OCI-LY3 (cell line): ENCODE measurements around the gene CENPM.

Experiments used
- H2AFZ ChIP-seq: fragments of 200-600, 300-600 bp; shearing (Covaris generic); 2 replicates; pipeline ENCODE4 v1.6.0; 2014; ENCODE audit warnings: antibody characterized with exemption, low read depth, low read length
- H3K27ac ChIP-seq: fragments of 200-600, 300-600 bp; sonication (generic); 2 replicates; pipeline ENCODE4 v1.5.1; 2014; ENCODE audit warnings: mild to moderate bottlenecking, low read length, moderate library complexity, mixed read lengths
- H3K27me3 ChIP-seq: fragments of 200-600, 300-600 bp; sonication (generic); 2 replicates; pipeline ENCODE4 v1.6.1; 2014; ENCODE audit warnings: low read depth, low read length, mixed read lengths
- H3K36me3 ChIP-seq: fragments of 200-600, 300-600 bp; sonication (generic); replicated peaks from 2 replicates; pipeline ENCODE3; 2014; ENCODE audit warnings: low read depth, low read length, mixed read lengths
- H3K4me1 ChIP-seq: fragments of 300-600, 200-600 bp; sonication (generic); 2 replicates; pipeline ENCODE4 v1.6.1; 2014; ENCODE audit warnings: low read length, mixed read lengths
- H3K4me2 ChIP-seq: fragments of 200-600, 300-600 bp; sonication (generic); 2 replicates; pipeline ENCODE4 v1.6.1; 2014; ENCODE audit warnings: low read length, mixed read lengths
- H3K4me3 ChIP-seq: fragments of 300-600, 200-600 bp; sonication (generic); 2 replicates; pipeline ENCODE4 v1.5.1; 2014; ENCODE audit warnings: antibody characterized with exemption, mild to moderate bottlenecking, low read length, moderate library complexity
- H3K79me2 ChIP-seq: fragments of 300-600, 200-600 bp; shearing (Covaris generic); 2 replicates; pipeline ENCODE4 v1.6.1; 2014; ENCODE audit warnings: mild to moderate bottlenecking, low read length, mixed read lengths
- H3K9ac ChIP-seq: fragments of 300-600, 200-600 bp; shearing (Covaris generic); 2 replicates; pipeline ENCODE4 v1.6.0; 2014; ENCODE audit warnings: mild to moderate bottlenecking, low read length, moderate library complexity
- H3K9me3 ChIP-seq: fragments of 200-600, 300-600 bp; shearing (Covaris generic); 2 replicates; pipeline ENCODE4 v1.6.1; 2014; ENCODE audit warnings: low read length, mixed read lengths; ENCODE audit not compliant: insufficient read depth
- H4K20me1 ChIP-seq: fragments of 200-600, 300-600 bp; sonication (generic); 2 replicates; pipeline ENCODE4 v1.6.1; 2016; ENCODE audit warnings: low read length, mixed read lengths; ENCODE audit not compliant: insufficient read depth
- EZH2phosphoT487 ChIP-seq: fragments of 200-600 bp; shearing (Covaris generic); IDR thresholded peaks from 2 replicates; pipeline ENCODE4 v1.6.1; 2018; ENCODE audit warnings: antibody characterized with exemption, mixed run types, low read depth
- TF ChIP-seq, protein P1 (sequence below): fragments of 200-600, 300-600 bp; sonication (generic); IDR thresholded peaks from 2 replicates; pipeline ENCODE4 v1.5.1; 2014; ENCODE audit warnings: antibody characterized with exemption, low read length, low read depth

CENPM gene

DNA sequence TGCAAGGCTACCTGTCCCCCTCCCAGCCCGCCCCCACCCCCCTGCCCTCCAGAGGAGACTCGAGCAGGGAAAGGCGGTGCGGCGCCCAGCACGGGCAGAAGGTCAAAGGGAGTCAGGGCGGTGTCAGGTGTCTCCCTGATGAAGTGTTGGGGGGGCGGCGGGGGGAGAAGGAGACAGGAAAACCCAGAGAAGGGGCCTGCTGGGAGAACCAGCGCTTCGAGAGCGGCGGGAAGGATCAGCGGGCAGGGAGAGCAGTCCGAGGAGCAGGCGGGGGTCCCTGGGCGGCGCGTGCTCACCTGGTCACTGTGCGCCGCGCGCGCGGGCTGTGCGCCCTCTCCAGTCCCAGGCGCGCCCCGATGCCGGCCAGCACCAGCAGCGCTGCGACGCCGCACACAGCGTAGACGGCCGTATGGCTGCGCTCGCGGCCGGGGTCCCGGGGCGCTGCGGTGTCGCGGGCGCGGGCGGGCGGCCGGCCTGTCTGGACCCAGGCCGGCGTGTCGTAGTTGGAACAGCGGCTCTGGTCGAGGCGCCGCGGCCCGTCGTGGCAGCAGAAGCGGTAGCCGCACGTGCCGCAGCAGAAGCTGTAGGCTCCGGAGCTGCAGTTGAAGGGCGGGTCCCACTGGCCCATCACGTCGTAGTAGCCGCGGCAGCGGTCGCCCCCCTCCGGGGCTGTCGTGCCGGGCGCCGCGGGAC, 33.0 kb downstream of the CENPM start:
- no peak overlapping the region for H3K9ac ChIP-seq
- peaks cover 15% of the 10 kb centered on the region; the same call in 1 of the 2 replicates for H3K27me3 ChIP-seq
- no peak overlapping the region for H3K4me3 ChIP-seq
- no peak overlapping the region for H3K27ac ChIP-seq
- no peak overlapping the region for H2AFZ ChIP-seq
- no peaks in the 10 kb centered on the region for H3K79me2 ChIP-seq
- no peak overlapping the region for H3K4me2 ChIP-seq
- H3K4me1 ChIP-seq: peaks cover 23% of the 10 kb centered on the region
- no peaks in the 10 kb centered on the region for H3K36me3 ChIP-seq
- H4K20me1 ChIP-seq: no peaks in the 10 kb centered on the region
- TF ChIP-seq EZH2phosphoT487: no peak
- TF ChIP-seq, protein P1, sequence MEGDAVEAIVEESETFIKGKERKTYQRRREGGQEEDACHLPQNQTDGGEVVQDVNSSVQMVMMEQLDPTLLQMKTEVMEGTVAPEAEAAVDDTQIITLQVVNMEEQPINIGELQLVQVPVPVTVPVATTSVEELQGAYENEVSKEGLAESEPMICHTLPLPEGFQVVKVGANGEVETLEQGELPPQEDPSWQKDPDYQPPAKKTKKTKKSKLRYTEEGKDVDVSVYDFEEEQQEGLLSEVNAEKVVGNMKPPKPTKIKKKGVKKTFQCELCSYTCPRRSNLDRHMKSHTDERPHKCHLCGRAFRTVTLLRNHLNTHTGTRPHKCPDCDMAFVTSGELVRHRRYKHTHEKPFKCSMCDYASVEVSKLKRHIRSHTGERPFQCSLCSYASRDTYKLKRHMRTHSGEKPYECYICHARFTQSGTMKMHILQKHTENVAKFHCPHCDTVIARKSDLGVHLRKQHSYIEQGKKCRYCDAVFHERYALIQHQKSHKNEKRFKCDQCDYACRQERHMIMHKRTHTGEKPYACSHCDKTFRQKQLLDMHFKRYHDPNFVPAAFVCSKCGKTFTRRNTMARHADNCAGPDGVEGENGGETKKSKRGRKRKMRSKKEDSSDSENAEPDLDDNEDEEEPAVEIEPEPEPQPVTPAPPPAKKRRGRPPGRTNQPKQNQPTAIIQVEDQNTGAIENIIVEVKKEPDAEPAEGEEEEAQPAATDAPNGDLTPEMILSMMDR: no peak
- no peaks in the 10 kb centered on the region for H3K9me3 ChIP-seq

DNA sequence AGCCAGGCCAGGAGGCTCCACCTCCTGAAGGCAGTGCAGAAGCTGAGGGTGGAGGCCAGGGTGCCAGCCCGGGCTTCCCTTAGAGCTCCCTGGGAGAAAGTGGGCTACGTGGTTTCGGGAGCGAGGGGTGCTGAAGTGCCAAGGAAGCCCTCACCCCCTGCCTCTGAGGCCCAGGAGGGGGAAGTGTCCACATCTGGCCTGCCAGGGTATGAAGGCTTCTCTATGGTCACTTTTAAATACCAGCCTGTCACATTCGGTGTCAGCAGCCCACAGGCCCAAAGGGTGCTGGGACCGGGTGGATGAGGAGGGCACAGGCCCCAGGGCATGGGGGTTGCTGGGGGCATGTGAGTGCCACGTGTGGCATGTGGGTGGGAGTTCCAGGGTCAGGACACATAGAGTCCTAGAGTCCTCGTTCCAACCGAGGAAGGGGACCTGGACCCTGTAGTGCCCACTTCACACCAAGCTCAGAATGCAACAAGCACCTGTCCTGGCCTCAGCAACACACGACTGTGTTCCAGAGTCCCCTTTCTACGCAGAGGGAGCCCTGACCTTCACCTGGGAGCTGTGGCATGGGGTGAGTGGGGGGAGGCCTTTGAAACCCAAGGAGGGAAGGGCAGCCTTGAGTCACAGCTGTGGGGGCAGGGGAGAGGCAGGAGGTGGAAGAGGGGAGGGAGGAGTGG, 33.8 kb downstream of the CENPM start:
- Histone ChIP-seq H3K27ac (no peak overlapping the region), H3K9ac (no peak overlapping the region), H3K9me3 (no peaks in the 10 kb centered on the region), H3K27me3 (peaks cover 15% of the 10 kb centered on the region; the same call in 1 of the 2 replicates), H4K20me1 (no peaks in the 10 kb centered on the region), H3K79me2 (no peaks in the 10 kb centered on the region), H3K4me2 (no peak overlapping the region), H2AFZ (no peak overlapping the region), H3K4me1 (peaks cover 15% of the 10 kb centered on the region), H3K4me3 (no peak overlapping the region), H3K36me3 (no peaks in the 10 kb centered on the region)
- no peak for TF ChIP-seq EZH2phosphoT487

DNA sequence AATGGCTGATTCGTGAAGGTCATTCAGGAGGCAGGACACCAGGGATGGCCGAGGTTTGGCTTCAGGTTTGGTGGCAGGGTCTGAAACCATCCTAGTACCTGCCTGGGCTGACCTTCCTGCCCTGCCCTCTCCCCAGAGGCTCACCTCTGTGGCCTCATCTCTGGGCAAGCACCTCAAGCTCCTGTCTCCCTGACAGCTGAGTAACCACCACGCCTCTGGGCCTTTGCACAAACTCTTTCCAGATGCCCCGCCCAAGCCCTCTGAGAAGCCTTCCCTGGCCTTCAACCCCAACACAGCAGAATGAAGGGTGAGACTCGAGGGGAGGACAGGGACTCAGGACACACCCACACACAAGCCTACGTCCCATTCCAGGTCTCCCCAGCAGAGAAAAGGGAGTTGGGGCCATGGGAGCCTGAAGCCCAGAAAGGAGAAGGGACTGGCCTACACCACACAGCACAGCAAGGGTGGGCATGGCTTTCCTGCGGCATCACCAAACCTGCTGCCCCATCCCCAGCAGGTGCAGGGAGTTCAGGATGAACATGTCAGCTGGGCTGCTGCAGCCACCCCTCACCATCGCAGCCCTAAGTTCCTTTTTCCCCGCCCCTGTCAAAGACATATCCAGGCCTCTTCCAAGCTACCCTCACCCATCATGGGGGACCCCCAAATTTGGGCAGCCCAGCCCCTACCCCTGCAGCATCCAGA, 34.5 kb downstream of the CENPM start:
- Histone ChIP-seq H3K4me2 (no peak overlapping the region), H3K27me3 (peaks cover 13% of the 10 kb centered on the region; the same call in 1 of the 2 replicates), H3K36me3 (peaks cover 4% of the 10 kb centered on the region), H2AFZ (no peak overlapping the region), H3K4me3 (no peak overlapping the region), H3K9ac (no peak overlapping the region), H3K79me2 (no peaks in the 10 kb centered on the region), H3K27ac (no peak overlapping the region), H4K20me1 (peaks cover 5% of the 10 kb centered on the region; the same call in 1 of the 2 replicates), H3K9me3 (no peaks in the 10 kb centered on the region), H3K4me1 (peaks cover 8% of the 10 kb centered on the region)
- TF ChIP-seq, protein P1: no peak
- no peak for TF ChIP-seq EZH2phosphoT487

DNA sequence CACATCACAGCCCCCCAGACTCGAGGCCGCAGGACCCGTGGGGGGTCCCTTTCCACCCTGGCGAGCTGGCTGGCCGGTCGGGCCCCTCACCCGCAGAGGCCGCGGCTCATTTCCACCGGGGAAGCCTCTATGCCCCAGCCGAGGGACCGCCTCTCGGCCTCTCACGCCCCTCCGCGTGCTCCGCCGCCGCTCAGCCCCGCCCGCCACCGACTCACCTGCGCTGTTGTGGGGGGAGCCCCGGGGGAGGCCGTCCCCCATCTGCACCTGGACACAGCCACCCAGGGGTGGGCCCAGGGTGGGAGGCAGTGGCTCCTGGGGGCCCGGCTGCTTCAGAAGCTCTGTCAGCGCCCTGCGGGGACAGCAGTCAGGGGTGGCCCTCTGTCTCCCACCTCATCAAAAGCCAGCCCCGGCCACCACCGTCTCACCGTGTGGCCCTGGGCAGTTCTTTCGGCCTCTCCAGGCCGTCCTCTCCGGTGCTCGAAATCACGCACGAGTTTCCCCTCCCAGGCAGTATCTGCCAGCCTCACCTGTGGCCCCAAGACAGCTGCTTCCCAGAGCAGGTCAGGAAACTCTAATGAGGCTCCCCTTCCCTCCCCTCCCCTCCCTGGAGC, 35.8 kb downstream of the CENPM start:
- no peaks in the 10 kb centered on the region for H3K9me3 ChIP-seq
- no peaks in the 10 kb centered on the region for H3K4me1 ChIP-seq
- no peak overlapping the region for H3K9ac ChIP-seq
- no peak overlapping the region for H2AFZ ChIP-seq
- TF ChIP-seq, protein P1: no peak
- no peak for TF ChIP-seq EZH2phosphoT487
- no peaks in the 10 kb centered on the region for H3K79me2 ChIP-seq
- peaks cover 2% of the 10 kb centered on the region; the same call in 1 of the 2 replicates for H3K27me3 ChIP-seq
- no peak overlapping the region for H3K4me3 ChIP-seq
- H3K27ac ChIP-seq: no peak overlapping the region
- peaks cover 16% of the 10 kb centered on the region for H3K36me3 ChIP-seq
- peaks cover 9% of the 10 kb centered on the region; the same call in 1 of the 2 replicates for H4K20me1 ChIP-seq
- H3K4me2 ChIP-seq: no peak overlapping the region
